GM18498 (cell line): Measurements from ENCODE around the gene MACROD1.

Source experiments
- ATAC-seq: cut with Tn5 transposase; IDR thresholded peaks from one replicate; pipeline ENCODE4 v1.9.1; 2021; ENCODE audit warnings: mild to moderate bottlenecking, moderate library complexity; ENCODE audit not compliant: unreplicated experiment

The MACROD1 gene

GRCh38 chr11:64078905-64079304, 87.0 kb downstream of the MACROD1 start:
- ATAC-seq: no peak

- ATAC-seq: no peak
These were observed 87.6 kb downstream of the MACROD1 start for GRCh38 chr11:64078284-64078683.

GRCh38 chr11:64077607-64078006, 88.3 kb downstream of the MACROD1 start:
- ATAC-seq: no peak

GRCh38 chr11:64076758-64077157, 89.2 kb downstream of the MACROD1 start:
- no peak for ATAC-seq

GRCh38 chr11:64074239-64074638, 91.7 kb downstream of the MACROD1 start:
- ATAC-seq: no peak

- no peak for ATAC-seq
These were observed 92.4 kb downstream of the MACROD1 start for GRCh38 chr11:64073542-64073941.

- no peak for ATAC-seq
These were observed 93.0 kb downstream of the MACROD1 start for GRCh38 chr11:64072871-64073270.

GRCh38 chr11:64072403-64072802, 93.5 kb downstream of the MACROD1 start:
- ATAC-seq: no peak

GRCh38 chr11:64071849-64072248, 94.1 kb downstream of the MACROD1 start:
- ATAC-seq: no peak

- ATAC-seq: no peak
These were observed 95.6 kb downstream of the MACROD1 start for GRCh38 chr11:64070314-64070681.

- ATAC-seq: no peak
These were observed 96.3 kb downstream of the MACROD1 start for GRCh38 chr11:64069401-64070313.

GRCh38 chr11:64068705-64069400, 97.1 kb downstream of the MACROD1 start:
- ATAC-seq: no peak

- no peak for ATAC-seq
These were observed 98.5 kb downstream of the MACROD1 start for GRCh38 chr11:64067230-64067993.

- ATAC-seq: no peak
These were observed 100.2 kb downstream of the MACROD1 start for GRCh38 chr11:64065712-64066111.

GRCh38 chr11:64065141-64065465, 100.8 kb downstream of the MACROD1 start:
- ATAC-seq: no peak

- ATAC-seq: no peak
These were observed 101.4 kb downstream of the MACROD1 start for GRCh38 chr11:64064374-64065140.

- no peak for ATAC-seq
These were observed 102.1 kb downstream of the MACROD1 start for GRCh38 chr11:64063777-64064176.

- no peak for ATAC-seq
These were observed 103.5 kb downstream of the MACROD1 start for GRCh38 chr11:64062185-64063039.

- ATAC-seq: no peak
These were observed 105.0 kb downstream of the MACROD1 start for GRCh38 chr11:64060861-64061444.
